Caco-2 (cell line): ENCODE measurements around the gene DRD5. TPM values are rescaled to one million over a fixed set of nuclear protein-coding genes. Genes with fewer than 3 reads are reported as not detected.

Source experiments
- BruUV-seq: library from RNA; stranded (reverse); fragments of 400-500 nt; replicated peaks from 2 replicates; lab custom pipeline; 2021; lab: Mats Ljungman, UMichigan
- CTCF ChIA-PET: fragments of 300-600 bp; sonication (Branson Sonifier 250); formaldehyde crosslinking; loops from one replicate; lab custom pipeline; 2022; ENCODE audit warnings: antibody characterized with exemption; lab: Charles Lee
- POLR2A ChIA-PET: fragments of 300-600 bp; sonication (Branson Sonifier 250); formaldehyde crosslinking; loops from one replicate; lab custom pipeline; 2022; ENCODE audit warnings: antibody characterized with exemption; lab: Charles Lee
- DNase-seq, 2 experiments: peaks; one replicate each; pipeline versions ENCODE4 v3.0.0 to v3.0.0-alpha.2; 2020 to 2022
- H3K27me3 ChIP-seq: replicated peaks from 2 replicates; pipeline ENCODE4 v1.6.0; 2011; ENCODE audit warnings: low read length; ENCODE audit not compliant: control insufficient read depth, insufficient read depth
- H3K36me3 ChIP-seq: 2 replicates; pipeline ENCODE4 v1.5.1; 2011; ENCODE audit warnings: low read length; ENCODE audit not compliant: control insufficient read depth, insufficient read depth
- H3K4me1 ChIP-seq: fragments of 250-450 bp; sonication (Bioruptor Pico); 2 replicates; pipeline ENCODE4 v1.5.1; 2020; ENCODE audit warnings: mild to moderate bottlenecking
- H3K4me3 ChIP-seq: 2 replicates; pipeline ENCODE4 v1.5.1; 2011; ENCODE audit warnings: low read depth, mild to moderate bottlenecking, control low read depth, low read length
- H3K9me3 ChIP-seq: fragments of 250-450 bp; sonication (Bioruptor Pico); 2 replicates; pipeline ENCODE4 v1.5.1; 2020; ENCODE audit warnings: mild to moderate bottlenecking, moderate library complexity
- H3K27ac Mint-ChIP-seq: one replicate; pipeline ENCODE4 v1.8.0; 2022; ENCODE audit warnings: mixed read lengths; ENCODE audit not compliant: unreplicated experiment
- H3K27me3 Mint-ChIP-seq: one replicate; pipeline ENCODE4 v1.8.0; 2022; ENCODE audit warnings: mixed read lengths; ENCODE audit not compliant: insufficient read depth, unreplicated experiment
- H3K36me3 Mint-ChIP-seq: one replicate; pipeline ENCODE4 v1.8.0; 2022; ENCODE audit warnings: mild to moderate bottlenecking, mixed read lengths; ENCODE audit not compliant: insufficient read depth, unreplicated experiment
- H3K4me1 Mint-ChIP-seq: one replicate; pipeline ENCODE4 v1.8.0; 2022; ENCODE audit warnings: low read depth, mixed read lengths; ENCODE audit not compliant: unreplicated experiment
- H3K4me3 Mint-ChIP-seq: one replicate; pipeline ENCODE4 v1.8.0; 2022; ENCODE audit warnings: mild to moderate bottlenecking, moderate library complexity, mixed read lengths; ENCODE audit not compliant: unreplicated experiment
- H3K9me3 Mint-ChIP-seq: one replicate; pipeline ENCODE4 v1.8.0; 2022; ENCODE audit warnings: mixed read lengths; ENCODE audit not compliant: unreplicated experiment
- CTCF ChIP-seq, 2 experiments: fragments of 200-600 bp in 1 of 2; IDR thresholded peaks; 1 replicate in 1 of 2; 2 replicates in 1 of 2; pipeline versions ENCODE4 v1.5.1 to v1.8.0; 2011 to 2022; ENCODE audit warnings: antibody characterized with exemption in 1 of 2, control low read depth in 1 of 2, inconsistent platforms in 1 of 2, low read depth in 1 of 2, low read length in 1 of 2, mild to moderate bottlenecking in 1 of 2, moderate library complexity in 1 of 2; ENCODE audit not compliant: insufficient read depth in 1 of 2, severe bottlenecking in 1 of 2, unreplicated experiment in 1 of 2
- intact Hi-C: fragments of 100-400 bp; cut with micrococcal nuclease; formaldehyde crosslinking; loops from one replicate; pipeline ENCODE4 v1.10.0; 2022; ENCODE audit not compliant: unreplicated experiment
- total RNA-seq: library from RNA; stranded (reverse); gene quantifications from 2 replicates; pipeline ENCODE4 v1.2.3, GENCODE V29; 2022

DRD5 gene
- total RNA-seq, 1 experiment from 2014 or later, result not detected

- Histone ChIP-seq H3K4me1 (no peaks in the 10 kb centered on the region), H3K36me3 (no peaks in the 10 kb centered on the region), H3K27me3 (no peaks in the 10 kb centered on the region), H3K4me3 (no peak overlapping the region), H3K9me3 (no peaks in the 10 kb centered on the region)
- Mint-ChIP-seq H3K27me3 (no peaks in the 10 kb centered on the region), H3K4me3 (no peak overlapping the region), H3K27ac (no peak overlapping the region), H3K36me3 (peaks cover 5% of the 10 kb centered on the region), H3K9me3 (peaks cover 11% of the 10 kb centered on the region), H3K4me1 (no peaks in the 10 kb centered on the region)
- BruUV-seq, result no TSS peak
- no peak for DNase-seq
- ChIA-PET CTCF (no interaction called here), POLR2A (no interaction called here)
- intact Hi-C loops, result no loop called here
- no peak for TF ChIP-seq CTCF (IDR thresholded peaks at IDR 0.05; ENCODE audit: insufficient read depth in 1 of 2, low read depth in 1 of 2, low read length in 1 of 2, severe bottlenecking in 1 of 2, unreplicated experiment in 1 of 2)
These were observed 35.7 kb upstream of the DRD5 start for GRCh38 chr4:9745782-9746181.

GRCh38 chr4:9758641-9759317 lies 22.7 kb upstream of the DRD5 start:
- no peaks in the 10 kb centered on the region for H3K36me3 ChIP-seq
- DNase-seq, result no peak
- H3K4me3 ChIP-seq, result no peak overlapping the region
- no peaks in the 10 kb centered on the region for H3K27me3 ChIP-seq
- BruUV-seq, result no TSS peak
- H3K4me1 ChIP-seq, result no peaks in the 10 kb centered on the region; the same call in 1 of the 2 replicates
- TF ChIP-seq CTCF (IDR thresholded peaks at IDR 0.05; ENCODE audit: insufficient read depth in 1 of 2, low read depth in 1 of 2, low read length in 1 of 2, severe bottlenecking in 1 of 2, unreplicated experiment in 1 of 2), result no peak
- Mint-ChIP-seq H3K36me3 (no peaks in the 10 kb centered on the region), H3K4me3 (no peak overlapping the region), H3K27ac (no peak overlapping the region), H3K9me3 (no peaks in the 10 kb centered on the region), H3K27me3 (peaks cover 3% of the 10 kb centered on the region), H3K4me1 (no peaks in the 10 kb centered on the region)
- POLR2A ChIA-PET, result no interaction called here
- intact Hi-C loops, result no loop called here
- no peaks in the 10 kb centered on the region for H3K9me3 ChIP-seq
- CTCF ChIA-PET, result no interaction called here

- ChIA-PET CTCF (no interaction called here), POLR2A (no interaction called here)
- Mint-ChIP-seq H3K4me3 (no peak overlapping the region), H3K27ac (no peak overlapping the region), H3K9me3 (no peaks in the 10 kb centered on the region), H3K36me3 (no peaks in the 10 kb centered on the region), H3K27me3 (peaks cover 10% of the 10 kb centered on the region), H3K4me1 (no peaks in the 10 kb centered on the region)
- TF ChIP-seq CTCF (IDR thresholded peaks at IDR 0.05; ENCODE audit: insufficient read depth in 1 of 2, low read depth in 1 of 2, low read length in 1 of 2, severe bottlenecking in 1 of 2, unreplicated experiment in 1 of 2), result peak; percentile 57 to 67
- peak; percentile 63 to 72 for DNase-seq
- Histone ChIP-seq H3K36me3 (no peaks in the 10 kb centered on the region), H3K4me1 (no peaks in the 10 kb centered on the region; the same call in 1 of the 2 replicates), H3K9me3 (no peaks in the 10 kb centered on the region), H3K4me3 (no peak overlapping the region), H3K27me3 (no peaks in the 10 kb centered on the region)
- no TSS peak for BruUV-seq
- intact Hi-C loops, result loop anchor here (1.0 to 10.0 kb wide), 5 partner anchors 68 to 394 kb away; no protein-coding TSS in a partner anchor
These were observed 18.5 kb upstream of the DRD5 start for GRCh38 chr4:9762823-9763475.
